ENCODE measurements around the gene CUX1. TPM values are rescaled to one million over a fixed set of nuclear protein-coding genes. Genes with fewer than 3 reads are reported as not detected.

The CUX1 gene
- total RNA-seq, 4 donors from 2014 or later: 42.8 to 59.0 (median 47.4) TPM

DNA sequence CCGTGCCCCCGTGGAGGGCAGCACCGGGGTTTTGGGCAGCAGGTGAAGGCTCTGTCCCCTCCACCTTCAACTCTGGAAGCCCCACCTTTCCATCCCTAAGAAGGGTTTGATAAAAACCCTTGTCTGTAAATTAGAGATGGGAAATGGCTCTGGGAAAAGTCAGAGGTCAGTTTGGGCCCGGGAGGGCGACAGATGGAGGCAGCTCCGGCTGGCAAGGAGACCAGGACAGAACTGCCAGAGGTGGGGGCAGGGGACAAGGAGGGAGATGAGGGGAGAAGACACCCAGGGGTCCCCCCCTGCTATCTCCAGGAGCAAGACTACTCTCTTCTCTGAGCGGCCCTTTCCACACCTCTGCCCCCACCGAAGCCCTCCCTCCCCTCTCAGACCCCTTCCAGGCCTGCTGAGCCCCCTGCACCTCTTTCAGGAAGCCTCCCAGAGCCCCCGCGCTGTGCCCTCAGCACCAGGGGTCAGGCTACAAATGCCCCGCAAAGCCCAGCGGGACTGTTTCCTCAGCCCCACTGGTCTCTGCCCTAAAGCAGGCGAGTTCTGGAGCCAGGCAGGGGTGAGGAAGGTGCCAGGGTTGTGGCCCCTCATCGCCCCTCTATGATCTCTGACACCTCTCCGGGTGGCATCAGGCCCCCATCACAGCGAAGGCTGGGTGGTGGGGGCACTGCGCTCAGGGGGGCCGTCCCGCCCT lies 468.3 kb downstream of the CUX1 start:
- TF ChIP-seq, protein P1, sequence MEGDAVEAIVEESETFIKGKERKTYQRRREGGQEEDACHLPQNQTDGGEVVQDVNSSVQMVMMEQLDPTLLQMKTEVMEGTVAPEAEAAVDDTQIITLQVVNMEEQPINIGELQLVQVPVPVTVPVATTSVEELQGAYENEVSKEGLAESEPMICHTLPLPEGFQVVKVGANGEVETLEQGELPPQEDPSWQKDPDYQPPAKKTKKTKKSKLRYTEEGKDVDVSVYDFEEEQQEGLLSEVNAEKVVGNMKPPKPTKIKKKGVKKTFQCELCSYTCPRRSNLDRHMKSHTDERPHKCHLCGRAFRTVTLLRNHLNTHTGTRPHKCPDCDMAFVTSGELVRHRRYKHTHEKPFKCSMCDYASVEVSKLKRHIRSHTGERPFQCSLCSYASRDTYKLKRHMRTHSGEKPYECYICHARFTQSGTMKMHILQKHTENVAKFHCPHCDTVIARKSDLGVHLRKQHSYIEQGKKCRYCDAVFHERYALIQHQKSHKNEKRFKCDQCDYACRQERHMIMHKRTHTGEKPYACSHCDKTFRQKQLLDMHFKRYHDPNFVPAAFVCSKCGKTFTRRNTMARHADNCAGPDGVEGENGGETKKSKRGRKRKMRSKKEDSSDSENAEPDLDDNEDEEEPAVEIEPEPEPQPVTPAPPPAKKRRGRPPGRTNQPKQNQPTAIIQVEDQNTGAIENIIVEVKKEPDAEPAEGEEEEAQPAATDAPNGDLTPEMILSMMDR (IDR thresholded peaks at IDR 0.05; ENCODE audit: low read depth): no peak

DNA sequence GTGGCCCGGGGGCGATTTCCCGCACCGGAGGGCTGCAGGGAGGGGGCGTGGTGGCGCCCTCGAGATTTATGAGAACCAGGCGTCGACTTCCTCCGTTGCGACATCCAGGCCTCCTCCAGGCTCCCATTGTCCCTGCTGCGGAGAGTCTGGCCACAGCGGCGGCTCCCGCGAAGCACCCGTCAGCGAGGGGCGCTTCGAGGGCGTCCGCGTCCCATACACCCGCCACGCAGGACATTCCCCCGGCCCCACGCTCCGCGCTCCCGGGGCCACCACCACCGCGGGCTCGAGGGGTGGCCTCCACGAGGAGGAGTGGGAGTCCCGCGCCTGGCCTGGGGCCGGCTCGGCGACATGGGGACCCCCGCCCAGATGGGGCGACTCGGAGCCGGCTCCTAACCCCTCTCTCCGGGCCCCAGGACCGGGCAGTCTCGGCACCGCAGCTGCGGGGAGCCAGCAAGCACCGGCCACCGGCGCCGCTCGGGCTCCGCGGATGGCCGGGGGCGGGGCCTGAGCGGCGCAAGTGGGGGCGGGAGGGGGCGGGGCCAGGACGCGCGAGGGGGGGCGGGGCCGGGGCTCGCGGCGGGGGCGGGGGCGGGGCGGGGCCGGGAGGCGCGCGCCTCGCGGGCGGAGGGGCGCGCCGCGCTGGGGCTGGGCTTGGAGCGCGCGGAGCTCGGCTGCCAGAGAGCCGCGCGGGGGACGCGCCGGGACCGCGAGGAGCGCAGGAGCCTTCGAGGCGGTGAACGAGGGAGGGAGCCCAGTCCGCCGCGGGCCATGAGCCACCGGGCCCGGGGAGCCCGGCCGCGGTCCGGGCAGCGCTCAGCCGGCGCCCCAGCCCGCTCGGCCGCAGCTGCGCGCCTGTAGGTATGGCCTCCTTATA lies 469.0 kb downstream of the CUX1 start, which contains the start of gene SH2B2:
Gene SH2B2, plus strand, starts transcription at position 632 of the 874 bp plus-strand sequence. CDS start 13,683 bp downstream, outside the sequence.
- TF ChIP-seq, protein P1 (IDR thresholded peaks at IDR 0.05; ENCODE audit: low read depth): no peak

DNA sequence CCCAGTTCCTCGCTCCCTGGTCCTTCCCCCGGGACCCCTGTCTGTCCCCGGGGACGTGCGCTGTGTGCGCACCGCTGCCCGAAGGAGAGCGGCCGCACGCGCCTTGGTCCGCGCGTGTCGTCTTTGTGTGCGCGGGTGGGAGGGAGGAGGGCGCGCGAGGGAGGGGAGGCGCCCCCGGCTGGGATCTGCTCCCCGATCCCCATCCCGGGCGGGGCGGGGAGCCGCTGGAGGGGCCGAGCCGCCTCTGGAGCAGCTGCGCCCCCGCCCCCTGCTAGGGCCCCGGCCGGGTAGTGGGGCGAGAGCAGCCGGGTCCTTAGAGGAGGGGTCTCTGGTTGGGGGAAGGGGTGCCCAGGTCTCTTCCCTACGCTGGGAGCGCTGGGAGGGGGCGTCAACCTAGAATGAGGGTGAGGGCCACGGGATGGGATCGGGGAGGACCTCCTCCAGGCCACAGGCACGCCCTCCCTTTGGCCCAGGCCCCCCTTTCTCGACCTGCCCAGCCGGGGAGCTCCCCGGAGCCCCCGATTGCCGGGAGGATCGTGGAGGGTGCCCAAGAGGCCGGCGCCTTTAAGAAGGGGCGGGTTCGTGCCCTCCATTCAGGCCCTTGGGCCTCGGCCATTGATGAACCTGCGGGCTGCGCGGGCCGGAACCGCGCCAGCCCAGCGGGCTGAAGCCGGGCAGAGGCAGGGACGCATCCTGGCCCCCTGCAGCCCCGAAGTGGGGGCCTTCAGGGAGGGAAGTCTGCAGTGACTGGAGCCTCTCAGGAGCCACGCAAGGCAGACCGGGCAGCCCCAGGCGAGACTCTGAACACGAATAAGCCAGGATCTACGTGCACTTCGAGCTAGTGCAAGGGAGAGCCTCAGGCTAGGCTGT lies 469.9 kb downstream of the CUX1 start:
- TF ChIP-seq, protein P1 (IDR thresholded peaks at IDR 0.05; ENCODE audit: low read depth): no peak

DNA sequence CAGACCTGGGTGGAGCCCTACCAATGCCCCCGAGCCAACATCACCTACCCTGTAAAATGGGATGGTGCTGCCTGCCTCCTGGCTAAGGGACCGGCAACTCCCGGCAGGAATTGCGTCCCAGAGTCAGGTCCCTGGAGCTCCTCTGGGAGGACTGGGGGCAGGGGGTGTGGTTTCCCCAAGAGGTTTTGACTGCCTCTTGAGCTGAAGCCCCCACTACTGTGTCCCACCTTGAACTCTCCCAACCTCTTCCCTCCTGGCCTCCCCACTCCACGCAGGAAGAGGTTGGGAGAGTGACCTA lies 470.5 kb downstream of the CUX1 start:
- TF ChIP-seq, protein P1 (IDR thresholded peaks at IDR 0.05; ENCODE audit: low read depth): no peak

DNA sequence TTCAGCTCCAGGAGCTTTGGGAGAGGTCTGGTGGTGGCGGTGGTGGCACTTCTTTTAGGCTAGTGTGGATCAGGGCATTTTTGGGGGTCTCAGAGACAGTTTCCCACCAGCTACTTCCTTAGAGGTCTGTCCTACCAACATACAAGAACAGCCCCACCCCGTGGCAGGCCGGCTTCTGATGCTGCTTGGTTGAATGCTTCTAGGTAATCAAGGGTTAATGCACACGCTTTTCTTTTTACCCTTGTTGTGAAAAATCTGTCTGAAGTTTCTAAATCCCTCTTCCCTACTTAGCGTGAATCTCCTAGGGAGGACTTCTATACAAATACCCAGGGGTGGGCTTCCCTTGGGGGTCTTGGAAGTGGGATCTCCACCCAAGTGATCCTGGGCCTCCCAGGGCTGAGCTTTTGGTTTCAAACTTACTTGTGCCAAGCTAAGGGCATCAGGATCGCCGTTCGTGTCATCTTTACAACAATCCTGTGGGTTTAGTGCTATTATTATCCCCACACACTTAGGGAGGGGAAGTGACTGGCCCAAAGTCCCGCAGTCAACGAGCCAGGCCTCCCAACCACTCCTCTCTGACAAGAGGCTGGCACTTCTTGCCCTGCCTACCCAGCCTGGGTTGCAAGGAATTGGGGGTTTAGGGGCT lies 471.0 kb downstream of the CUX1 start:
- TF ChIP-seq, protein P1 (IDR thresholded peaks at IDR 0.05; ENCODE audit: low read depth): no peak

DNA sequence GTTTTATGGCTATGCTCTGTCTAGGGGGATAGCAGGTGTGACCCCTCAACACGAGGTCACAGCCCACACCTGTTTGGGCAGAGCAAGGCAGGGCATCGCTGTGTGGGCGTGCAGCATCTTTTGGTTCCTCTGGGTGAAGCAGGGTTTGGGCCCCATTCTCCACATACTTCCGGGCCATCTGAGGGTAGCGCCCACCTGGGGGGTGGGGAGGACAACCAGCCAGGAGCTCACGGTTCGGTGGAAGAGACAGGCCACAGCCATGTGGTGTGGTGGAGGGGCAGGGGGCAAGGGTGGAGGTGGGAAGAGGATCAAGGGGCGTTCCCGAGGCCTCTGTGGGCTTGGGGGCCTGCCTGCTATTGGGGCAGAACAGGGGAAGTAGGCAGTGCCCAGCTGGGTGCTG lies 471.6 kb downstream of the CUX1 start:
- TF ChIP-seq, protein P1 (IDR thresholded peaks at IDR 0.05; ENCODE audit: low read depth): no peak

All from subcutaneous adipose tissue (tissue), 4 donors.